Measurements from ENCODE around the gene LALBA. TPM values are rescaled to one million over a fixed set of nuclear protein-coding genes. Genes with fewer than 3 reads are reported as not detected.
"Not testable (repeated sequence)": the region's sequence is repeated elsewhere in the genome, so short reads cannot be mapped to it uniquely, and the experiment has no call there.

The LALBA gene
- total RNA-seq, 1 donor from 2014 or later, result not detected

DNA sequence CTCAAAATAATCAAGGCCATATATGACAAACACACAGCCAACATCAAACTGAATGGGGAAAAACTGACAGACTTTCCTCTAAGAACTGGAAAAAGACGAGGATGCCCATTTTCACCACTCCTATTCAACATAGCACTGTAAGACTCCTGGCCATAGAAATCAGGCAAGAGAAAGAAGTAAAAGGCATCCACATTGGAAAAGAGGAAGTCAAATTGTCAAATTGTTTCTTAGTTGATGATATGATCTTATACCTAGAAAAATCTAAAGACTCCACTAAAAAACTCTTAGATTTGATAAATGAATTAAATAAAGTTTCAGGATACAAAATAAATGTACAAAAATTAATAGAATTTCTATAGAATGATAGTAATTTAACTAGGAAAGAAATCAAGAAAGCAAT is 33.2 kb downstream of the LALBA start:
- intact Hi-C loops (cut with micrococcal nuclease), result no loop called here

DNA sequence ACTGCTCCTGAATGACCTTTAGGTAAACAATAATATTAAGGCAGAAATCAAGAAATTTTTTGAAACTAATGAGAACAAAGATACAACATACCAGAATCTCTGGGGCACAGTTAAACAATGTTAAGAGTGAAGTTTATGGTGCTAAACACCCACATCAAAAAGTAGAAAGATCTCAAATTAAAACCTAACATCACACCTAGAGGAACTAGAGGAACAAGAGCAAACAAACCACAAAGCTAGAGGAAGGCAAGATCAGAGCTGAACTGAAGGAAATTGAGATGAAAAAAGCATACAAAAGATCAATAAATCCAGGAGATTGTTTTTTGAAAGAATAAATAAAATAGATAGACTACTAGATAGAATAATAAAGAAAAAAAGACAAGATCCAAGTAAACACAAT is 37.2 kb downstream of the LALBA start:
- intact Hi-C loops (cut with micrococcal nuclease), result no loop called here

DNA sequence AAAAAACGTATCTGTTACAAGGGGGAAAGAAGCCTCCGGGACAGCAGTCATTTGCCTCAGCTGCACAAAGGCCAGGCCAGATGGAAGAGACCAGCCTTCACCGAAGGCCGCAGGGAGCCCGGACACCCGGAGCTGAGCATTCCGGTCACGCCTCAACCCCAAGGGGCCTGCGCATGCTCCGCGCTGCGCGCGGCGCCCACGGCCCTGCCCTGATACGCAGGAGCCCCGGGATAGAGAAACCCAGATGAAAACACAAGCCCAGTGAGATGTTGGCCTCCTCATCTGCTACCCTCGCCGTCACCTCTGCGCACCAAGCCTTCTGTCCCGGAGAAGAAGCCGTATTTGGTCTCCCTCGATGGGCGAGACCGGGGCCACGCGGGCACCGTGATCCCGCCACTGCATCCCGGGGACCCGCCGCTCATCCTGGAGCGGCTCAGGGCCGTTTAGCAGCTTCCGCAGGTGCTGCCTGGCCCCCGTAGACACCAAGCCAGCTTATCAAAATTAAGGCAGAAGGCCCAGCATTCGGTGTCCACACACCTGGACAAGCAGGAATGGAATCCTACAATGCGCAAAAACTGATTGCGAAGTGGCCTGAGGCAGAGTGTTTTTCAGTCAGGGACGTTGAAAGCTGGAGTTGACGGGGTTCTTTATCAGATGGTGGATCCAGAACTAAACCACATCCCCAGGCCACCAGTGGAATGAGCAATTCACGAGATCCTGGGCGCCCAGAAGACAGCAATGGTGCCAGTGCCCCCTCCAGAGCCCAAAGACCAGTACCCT is 41.8 kb downstream of the LALBA start:
- intact Hi-C loops (cut with micrococcal nuclease), result no loop called here

DNA sequence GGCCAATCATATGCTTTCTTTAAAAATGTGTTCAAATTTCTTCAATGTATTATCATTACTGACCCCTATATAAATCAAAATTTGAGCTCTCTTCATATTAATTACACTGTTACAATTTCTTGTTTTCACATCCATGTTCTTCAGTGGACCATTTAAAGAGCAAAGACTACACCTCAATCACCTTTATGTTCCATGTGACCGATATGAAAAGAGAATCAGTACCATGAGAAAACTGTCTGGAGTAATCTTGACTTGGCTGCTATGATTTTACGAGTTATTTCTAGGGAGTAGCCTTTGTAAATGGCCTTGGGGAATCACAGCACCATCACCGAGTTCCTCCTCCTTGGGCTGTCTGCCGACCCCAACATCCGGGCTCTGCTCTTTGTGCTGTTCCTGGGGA is 44.5 kb downstream of the LALBA start, which contains the start of gene OR8S1:
TSS of gene OR8S1 (plus strand) at position 301 of the 400 bp plus-strand sequence. CDS start at position 301, 0 bp downstream.
- intact Hi-C loops (cut with micrococcal nuclease), result no loop called here

DNA sequence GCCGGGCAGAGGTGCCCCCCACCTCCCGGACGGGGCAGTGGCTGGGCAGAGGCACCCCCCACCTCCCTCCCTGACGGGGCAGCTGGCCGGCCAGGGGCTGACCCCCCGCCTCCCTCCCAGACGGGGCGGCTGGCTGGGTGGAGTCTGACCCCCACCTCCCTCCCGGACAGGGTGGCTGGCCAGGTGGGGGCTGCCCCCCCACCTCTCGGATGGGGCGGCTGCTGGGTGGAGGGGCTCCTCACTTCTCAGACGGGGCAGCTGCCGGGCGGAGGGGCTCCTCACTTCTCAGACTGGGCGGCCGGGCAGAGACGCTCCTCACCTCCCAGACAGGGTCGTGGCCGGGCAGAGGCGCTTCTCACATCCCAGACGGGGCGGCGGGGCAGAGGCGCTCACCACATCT is 49.5 kb downstream of the LALBA start:
- intact Hi-C loops (cut with micrococcal nuclease), result not testable (repeated sequence)

Other genes with a start within 250 kb of the LALBA start
- gene ZNF641, start 219.1 kb downstream of the LALBA start, total RNA-seq, result 23.9 and 26.2 TPM in 2 replicates
- gene ANP32D, start 97.5 kb downstream of the LALBA start, total RNA-seq, result not detected in 2 replicates
- not detected in 2 replicates for gene C12orf54, start 87.5 kb downstream of the LALBA start, total RNA-seq
- not detected in 2 replicates for gene OR8S1, start 44.4 kb downstream of the LALBA start, total RNA-seq
- 46.1 and 48.9 TPM in 2 replicates for gene KANSL2, start 112.2 kb upstream of the LALBA start, total RNA-seq
- gene CCNT1, start 146.7 kb upstream of the LALBA start, total RNA-seq, result 49.1 and 59.0 TPM in 2 replicates
- 0.22 and 0.32 TPM in 2 replicates for gene ADCY6, start 219.0 kb upstream of the LALBA start, total RNA-seq
- 16.5 and 17.1 TPM in 2 replicates for gene CACNB3, start 248.4 kb upstream of the LALBA start, total RNA-seq

Measured in T-helper 1 cell treated with Interleukin-12 subunit alpha and Interleukin-12 subunit beta and Interleukin-4 antibody, amounts not matched to agents 30 ng/mL and 1 ng/mL, for 36 hours (primary cell).